ENCODE data around the gene CD180. TPM values are rescaled to one million over a fixed set of nuclear protein-coding genes. Genes with fewer than 3 reads are reported as not detected.

Gene CD180
- total RNA-seq, 6 experiments from 2014 or later, result 0.44 to 3.3 (median 0.67) TPM

DNA sequence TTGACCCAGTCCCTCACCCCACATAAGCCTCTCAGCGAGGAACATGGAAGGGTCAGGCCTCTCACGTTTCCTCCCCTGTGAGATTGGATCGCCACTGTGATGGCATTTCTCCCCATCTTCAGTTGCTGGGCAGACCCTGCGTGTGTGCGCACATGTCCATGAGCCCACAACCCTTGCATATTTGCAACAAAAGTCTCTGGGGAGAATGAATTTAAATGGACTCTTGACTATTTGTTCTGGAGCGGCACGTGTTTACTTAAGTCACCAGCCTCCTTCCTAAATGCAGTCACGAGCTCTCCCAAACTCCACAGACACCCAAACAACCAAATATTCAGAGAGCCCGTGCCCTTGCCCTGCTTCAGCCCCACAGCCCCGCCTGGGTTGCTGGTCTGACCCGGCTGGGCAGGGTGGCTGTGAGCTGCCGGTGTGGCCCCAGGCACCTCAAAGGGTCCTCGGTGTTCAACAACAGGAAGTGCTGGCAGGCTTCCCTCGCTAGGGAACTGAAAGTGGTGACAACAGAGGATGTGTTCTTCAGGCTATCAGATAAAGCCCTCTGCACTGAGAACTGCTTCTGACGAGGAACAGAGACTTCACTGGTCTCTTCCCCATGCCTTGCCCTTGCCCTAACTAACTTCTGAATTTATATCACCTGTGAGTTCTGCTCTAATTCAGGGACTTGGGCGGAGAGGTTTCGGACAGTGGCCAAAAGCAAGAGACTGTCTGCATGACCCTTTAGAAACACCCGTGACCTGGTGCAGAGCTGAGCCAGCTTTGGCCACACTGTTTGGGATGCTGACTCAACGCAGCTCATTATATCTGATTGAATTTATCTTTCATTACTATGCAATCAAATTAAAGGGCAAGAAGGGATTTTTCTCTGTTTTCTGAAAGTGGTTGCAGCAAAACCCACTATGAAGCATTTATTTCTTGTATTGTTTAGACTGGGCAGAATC is 19.2 kb upstream of the CD180 start:
- TF ChIP-seq POLR2A (IDR thresholded peaks at IDR 0.05), result peak; percentile 47
- TF ChIP-seq, protein P1, sequence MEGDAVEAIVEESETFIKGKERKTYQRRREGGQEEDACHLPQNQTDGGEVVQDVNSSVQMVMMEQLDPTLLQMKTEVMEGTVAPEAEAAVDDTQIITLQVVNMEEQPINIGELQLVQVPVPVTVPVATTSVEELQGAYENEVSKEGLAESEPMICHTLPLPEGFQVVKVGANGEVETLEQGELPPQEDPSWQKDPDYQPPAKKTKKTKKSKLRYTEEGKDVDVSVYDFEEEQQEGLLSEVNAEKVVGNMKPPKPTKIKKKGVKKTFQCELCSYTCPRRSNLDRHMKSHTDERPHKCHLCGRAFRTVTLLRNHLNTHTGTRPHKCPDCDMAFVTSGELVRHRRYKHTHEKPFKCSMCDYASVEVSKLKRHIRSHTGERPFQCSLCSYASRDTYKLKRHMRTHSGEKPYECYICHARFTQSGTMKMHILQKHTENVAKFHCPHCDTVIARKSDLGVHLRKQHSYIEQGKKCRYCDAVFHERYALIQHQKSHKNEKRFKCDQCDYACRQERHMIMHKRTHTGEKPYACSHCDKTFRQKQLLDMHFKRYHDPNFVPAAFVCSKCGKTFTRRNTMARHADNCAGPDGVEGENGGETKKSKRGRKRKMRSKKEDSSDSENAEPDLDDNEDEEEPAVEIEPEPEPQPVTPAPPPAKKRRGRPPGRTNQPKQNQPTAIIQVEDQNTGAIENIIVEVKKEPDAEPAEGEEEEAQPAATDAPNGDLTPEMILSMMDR (IDR thresholded peaks at IDR 0.05), result no peak
- peaks cover 0 to 25% (median 14%) of the 10 kb centered on the region in 4 donors for H3K4me1 ChIP-seq
- intact Hi-C loops (cut with DNase I), result no loop called here
- ATAC-seq (peak; percentile 88 to 93 (median 90)), DNase-seq (peak; percentile 91 to 95 (median 92))
- peak overlapping the region; percentile 6 to 39 (median 29) for H3K4me3 ChIP-seq
- no peaks in the 10 kb centered on the region for H3K36me3 ChIP-seq
- no peaks in the 10 kb centered on the region for H3K27me3 ChIP-seq
- no peaks in the 10 kb centered on the region for H3K9me3 ChIP-seq
- WGBS (ENCODE audit: insufficient coverage, low coverage, low lambda C conversion rate, missing lambda C conversion rate), result 3% methylated on average over 10 of the region's 19 CpGs
- peak overlapping the region; percentile 87 to 94 (median 91) for H3K27ac ChIP-seq

DNA sequence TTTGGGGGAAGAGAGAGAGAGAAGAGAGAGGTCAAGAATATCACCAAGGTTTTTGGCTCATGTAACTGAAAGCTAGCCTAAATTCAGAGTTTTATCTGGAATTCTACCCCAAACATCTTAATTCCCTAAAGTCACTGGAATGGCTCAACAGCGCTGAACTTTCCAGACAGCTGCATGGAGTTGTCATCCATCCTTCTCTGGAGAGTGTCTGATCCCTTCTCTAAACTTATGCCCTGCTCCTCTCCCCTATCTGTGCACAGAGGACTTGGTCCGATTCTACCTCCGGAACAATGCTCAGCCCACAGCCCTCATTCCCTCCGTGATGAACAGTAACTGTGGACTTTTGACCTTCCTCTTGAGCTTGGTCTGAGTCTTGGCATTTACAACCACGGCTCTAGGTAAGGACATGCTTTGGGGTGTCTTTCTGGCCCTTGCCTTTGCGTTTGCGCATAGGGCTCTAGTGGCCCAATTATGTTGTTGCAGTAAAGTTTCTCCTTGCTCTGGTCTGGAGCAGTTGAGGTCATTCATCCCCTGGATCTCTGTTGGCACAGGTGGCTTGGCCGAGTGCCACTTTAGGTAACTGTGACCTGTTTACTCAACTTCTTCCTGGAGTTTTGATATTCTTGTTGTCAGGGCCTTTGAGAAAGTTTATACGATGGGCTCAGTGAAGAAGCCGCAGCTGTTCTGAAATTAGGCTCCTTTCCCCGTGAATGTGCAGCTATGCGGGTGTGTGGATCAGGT is 18.3 kb upstream of the CD180 start:
- H3K9me3 ChIP-seq, result no peaks in the 10 kb centered on the region
- peak; percentile 73 to 84 (median 79) for DNase-seq
- TF ChIP-seq POLR2A (IDR thresholded peaks at IDR 0.05), result no peak
- TF ChIP-seq, protein P1 (IDR thresholded peaks at IDR 0.05), result peak in 1 of 4 donors; percentile 19
- H3K4me3 ChIP-seq, result peak overlapping the region in 1 of 3 donors; percentile 39
- 34% methylated on average over 12 of the region's 12 CpGs for whole genome bisulfite sequencing (ENCODE audit: insufficient coverage, low coverage, low lambda C conversion rate, missing lambda C conversion rate)
- no peaks in the 10 kb centered on the region for H3K27me3 ChIP-seq
- H3K4me1 ChIP-seq, result peaks cover 0 to 25% (median 14%) of the 10 kb centered on the region in 4 donors
- ATAC-seq, result peak; percentile 63 to 71 (median 66)
- intact Hi-C loops (cut with DNase I), result no loop called here
- peak overlapping the region; percentile 87 to 94 (median 91) for H3K27ac ChIP-seq
- H3K36me3 ChIP-seq, result no peaks in the 10 kb centered on the region

- Histone ChIP-seq H3K4me3 (no peak overlapping the region), H3K27ac (no peak overlapping the region), H3K9me3 (no peaks in the 10 kb centered on the region), H3K4me1 (peaks cover 0 to 25% (median 14%) of the 10 kb centered on the region in 4 donors), H3K36me3 (no peaks in the 10 kb centered on the region), H3K27me3 (no peaks in the 10 kb centered on the region)
- intact Hi-C loops (cut with DNase I), result no loop called here
- 82% methylated on average over 5 of the region's 6 CpGs for WGBS (ENCODE audit: insufficient coverage, low coverage, low lambda C conversion rate, missing lambda C conversion rate)
- DNase-seq (no peak), ATAC-seq (no peak)
- no peak for TF ChIP-seq POLR2A (IDR thresholded peaks at IDR 0.05)
- TF ChIP-seq, protein P1 (IDR thresholded peaks at IDR 0.05), result no peak
These were observed 17.4 kb upstream of the CD180 start for GRCh38 chr5:67214036-67214435.

- Histone ChIP-seq H3K27ac (no peak overlapping the region), H3K4me1 (peaks cover 0 to 23% (median 14%) of the 10 kb centered on the region in 4 donors), H3K9me3 (no peaks in the 10 kb centered on the region), H3K27me3 (no peaks in the 10 kb centered on the region), H3K36me3 (no peaks in the 10 kb centered on the region), H3K4me3 (no peak overlapping the region)
- WGBS (ENCODE audit: insufficient coverage, low coverage, low lambda C conversion rate, missing lambda C conversion rate), result 70% methylated on average over 2 of the region's 2 CpGs
- ATAC-seq (no peak), DNase-seq (no peak)
- TF ChIP-seq POLR2A (IDR thresholded peaks at IDR 0.05), result no peak
- TF ChIP-seq, protein P1 (IDR thresholded peaks at IDR 0.05), result no peak
- intact Hi-C loops (cut with DNase I), result no loop called here
These were observed 15.3 kb upstream of the CD180 start for GRCh38 chr5:67211926-67212325.

All from right lobe of liver (tissue), 6 donors.